ENCODE measurements around the gene DYRK1B. TPM values are rescaled to one million over a fixed set of nuclear protein-coding genes. Genes with fewer than 3 reads are reported as not detected.

The DYRK1B gene
- total RNA-seq, 2 experiments from 2014 or later = 5.4 to 7.0 TPM

DNA sequence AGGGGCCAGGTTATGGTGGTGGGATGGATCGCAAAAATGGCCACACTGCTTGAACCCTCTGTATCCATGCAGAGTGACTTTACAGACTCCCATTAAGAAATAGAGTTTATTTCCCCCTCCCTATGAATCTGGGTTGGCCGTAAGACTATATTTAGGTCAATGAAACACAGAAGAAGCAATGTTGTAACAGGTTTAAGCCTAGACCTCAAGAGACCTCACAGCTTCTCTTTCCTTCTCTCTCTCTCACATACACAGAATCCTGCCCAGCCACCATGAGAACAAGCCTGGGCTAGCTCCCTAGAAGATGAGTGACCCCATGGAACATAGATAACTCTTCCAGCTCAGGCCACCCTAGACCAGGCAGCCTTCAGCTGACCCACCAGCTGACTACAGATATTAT, 33.2 kb upstream of the DYRK1B start:
- TF ChIP-seq, protein P1, sequence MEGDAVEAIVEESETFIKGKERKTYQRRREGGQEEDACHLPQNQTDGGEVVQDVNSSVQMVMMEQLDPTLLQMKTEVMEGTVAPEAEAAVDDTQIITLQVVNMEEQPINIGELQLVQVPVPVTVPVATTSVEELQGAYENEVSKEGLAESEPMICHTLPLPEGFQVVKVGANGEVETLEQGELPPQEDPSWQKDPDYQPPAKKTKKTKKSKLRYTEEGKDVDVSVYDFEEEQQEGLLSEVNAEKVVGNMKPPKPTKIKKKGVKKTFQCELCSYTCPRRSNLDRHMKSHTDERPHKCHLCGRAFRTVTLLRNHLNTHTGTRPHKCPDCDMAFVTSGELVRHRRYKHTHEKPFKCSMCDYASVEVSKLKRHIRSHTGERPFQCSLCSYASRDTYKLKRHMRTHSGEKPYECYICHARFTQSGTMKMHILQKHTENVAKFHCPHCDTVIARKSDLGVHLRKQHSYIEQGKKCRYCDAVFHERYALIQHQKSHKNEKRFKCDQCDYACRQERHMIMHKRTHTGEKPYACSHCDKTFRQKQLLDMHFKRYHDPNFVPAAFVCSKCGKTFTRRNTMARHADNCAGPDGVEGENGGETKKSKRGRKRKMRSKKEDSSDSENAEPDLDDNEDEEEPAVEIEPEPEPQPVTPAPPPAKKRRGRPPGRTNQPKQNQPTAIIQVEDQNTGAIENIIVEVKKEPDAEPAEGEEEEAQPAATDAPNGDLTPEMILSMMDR (IDR thresholded peaks at IDR 0.05) = no peak
- H3K27ac Mint-ChIP-seq = peak overlapping the region; percentile 2
- H3K4me1 Mint-ChIP-seq (ENCODE audit: low read depth) = no peaks in the 10 kb centered on the region
- CTCF ChIA-PET = interaction anchor here (1.3 kb wide), 1 partner anchor 23 kb away, joined by 6 read pairs; no protein-coding TSS in a partner anchor
- no peak for DNase-seq
- intact Hi-C loops (cut with micrococcal nuclease) = no loop called here
- H3K36me3 Mint-ChIP-seq (ENCODE audit: low read depth) = peaks cover 2% of the 10 kb centered on the region
- H3K27me3 Mint-ChIP-seq = no peaks in the 10 kb centered on the region
- no peaks in the 10 kb centered on the region for H3K9me3 Mint-ChIP-seq
- POLR2A ChIA-PET = interaction anchor here (0.7 kb wide), 1 partner anchor 535 kb away, joined by 3 read pairs; no protein-coding TSS in a partner anchor
- ATAC-seq = no peak
- no peak overlapping the region for H3K4me3 Mint-ChIP-seq

- H3K36me3 Mint-ChIP-seq (ENCODE audit: low read depth) = peaks cover 2% of the 10 kb centered on the region
- peak; percentile 12 for DNase-seq
Measured at GRCh38 chr19:39865953-39866352, 32.0 kb upstream of the DYRK1B start.

DNA sequence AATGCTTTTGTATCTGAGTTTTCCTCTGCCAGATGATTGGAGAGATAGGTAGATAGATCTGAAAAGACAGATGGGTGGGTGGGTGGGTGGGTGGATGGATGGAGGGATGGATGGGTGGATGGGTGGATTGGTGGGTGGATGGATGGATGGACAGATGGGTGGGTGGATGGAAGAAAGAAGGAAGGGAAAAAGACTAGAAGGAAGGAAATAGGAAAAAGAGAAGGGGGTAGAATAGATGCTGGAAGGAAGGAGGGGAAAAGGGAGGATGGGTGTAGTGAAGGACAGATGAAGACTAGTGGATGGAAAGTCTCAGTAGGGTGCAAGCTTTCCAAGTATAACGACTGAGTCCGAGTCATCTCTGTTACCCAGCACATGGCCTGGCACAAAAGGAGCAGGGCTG, 31.2 kb upstream of the DYRK1B start:
- H3K4me1 Mint-ChIP-seq (ENCODE audit: low read depth) = no peaks in the 10 kb centered on the region
- ChIA-PET CTCF (no interaction called here), POLR2A (no interaction called here)
- no peaks in the 10 kb centered on the region for H3K27me3 Mint-ChIP-seq
- intact Hi-C loops (cut with micrococcal nuclease) = no loop called here
- ATAC-seq = no peak
- H3K27ac Mint-ChIP-seq = no peak overlapping the region
- H3K4me3 Mint-ChIP-seq = no peak overlapping the region
- H3K36me3 Mint-ChIP-seq (ENCODE audit: low read depth) = peaks cover 2% of the 10 kb centered on the region
- no peaks in the 10 kb centered on the region for H3K9me3 Mint-ChIP-seq
- no peak for DNase-seq
- TF ChIP-seq, protein P1 (IDR thresholded peaks at IDR 0.05) = no peak

More at GRCh38 chr19:39865953-39866352, 32.0 kb upstream of the DYRK1B start:
- no peak overlapping the region for H3K4me3 Mint-ChIP-seq
- H3K27ac Mint-ChIP-seq = no peak overlapping the region
- CTCF ChIA-PET = no interaction called here
- intact Hi-C loops (cut with micrococcal nuclease) = no loop called here
- ATAC-seq = peak; percentile 37
- POLR2A ChIA-PET = no interaction called here
- TF ChIP-seq, protein P1 (IDR thresholded peaks at IDR 0.05) = no peak
- H3K9me3 Mint-ChIP-seq = no peaks in the 10 kb centered on the region
- H3K27me3 Mint-ChIP-seq = no peaks in the 10 kb centered on the region
- H3K4me1 Mint-ChIP-seq (ENCODE audit: low read depth) = no peaks in the 10 kb centered on the region

GRCh38 chr19:39864118-39864517, 30.2 kb upstream of the DYRK1B start:
- POLR2A ChIA-PET = interaction anchor here (1.1 kb wide), 1 partner anchor 20 kb away, joined by 4 read pairs; no protein-coding TSS in a partner anchor
- TF ChIP-seq, protein P1 (IDR thresholded peaks at IDR 0.05) = no peak
- H3K4me1 Mint-ChIP-seq (ENCODE audit: low read depth) = no peaks in the 10 kb centered on the region
- H3K36me3 Mint-ChIP-seq (ENCODE audit: low read depth) = peaks cover 2% of the 10 kb centered on the region
- no peak overlapping the region for H3K27ac Mint-ChIP-seq
- no peak for ATAC-seq
- CTCF ChIA-PET = interaction anchor here (0.7 to 0.8 kb wide), 2 partner anchors 14 to 71 kb away, joined by 3 to 4 read pairs; no protein-coding TSS in a partner anchor
- no peaks in the 10 kb centered on the region for H3K9me3 Mint-ChIP-seq
- intact Hi-C loops (cut with micrococcal nuclease) = no loop called here
- no peak for DNase-seq
- H3K4me3 Mint-ChIP-seq = no peak overlapping the region
- H3K27me3 Mint-ChIP-seq = no peaks in the 10 kb centered on the region

DNA sequence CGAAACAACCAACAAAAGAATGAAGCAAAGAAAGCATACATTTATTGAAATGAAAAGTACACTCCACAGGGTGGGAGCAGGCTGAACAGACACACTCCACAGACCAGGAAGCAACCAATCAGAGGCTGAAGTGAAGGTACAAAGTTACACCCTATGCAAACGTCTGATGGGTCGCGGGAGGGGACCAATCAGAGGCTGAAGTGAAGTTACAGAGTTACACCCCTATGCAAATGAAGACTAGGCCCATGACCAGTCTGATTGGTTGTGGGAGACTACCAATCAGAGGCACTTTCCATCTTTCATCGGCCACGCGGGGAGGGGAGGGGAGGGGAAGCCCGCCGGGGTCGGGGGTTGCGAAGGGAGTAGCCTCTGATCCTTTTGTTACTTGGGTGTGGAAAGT, 24.6 kb upstream of the DYRK1B start:
- Mint-ChIP-seq H3K27ac (peak overlapping the region; percentile 61), H3K9me3 (no peaks in the 10 kb centered on the region), H3K4me1 (ENCODE audit: low read depth) (peaks cover 6% of the 10 kb centered on the region), H3K4me3 (peak overlapping the region; percentile 59), H3K27me3 (no peaks in the 10 kb centered on the region), H3K36me3 (ENCODE audit: low read depth) (no peaks in the 10 kb centered on the region)
- intact Hi-C loops (cut with micrococcal nuclease) = no loop called here
- peak; percentile 82 for DNase-seq
- ChIA-PET CTCF (no interaction called here), POLR2A (interaction anchor here (1.0 kb wide), 1 partner anchor 13 kb away, joined by 3 read pairs; no protein-coding TSS in a partner anchor)
- peak; percentile 99 for ATAC-seq
- TF ChIP-seq, protein P1 (IDR thresholded peaks at IDR 0.05) = no peak
